ENCODE measurements around the gene BBX.

BBX gene

DNA sequence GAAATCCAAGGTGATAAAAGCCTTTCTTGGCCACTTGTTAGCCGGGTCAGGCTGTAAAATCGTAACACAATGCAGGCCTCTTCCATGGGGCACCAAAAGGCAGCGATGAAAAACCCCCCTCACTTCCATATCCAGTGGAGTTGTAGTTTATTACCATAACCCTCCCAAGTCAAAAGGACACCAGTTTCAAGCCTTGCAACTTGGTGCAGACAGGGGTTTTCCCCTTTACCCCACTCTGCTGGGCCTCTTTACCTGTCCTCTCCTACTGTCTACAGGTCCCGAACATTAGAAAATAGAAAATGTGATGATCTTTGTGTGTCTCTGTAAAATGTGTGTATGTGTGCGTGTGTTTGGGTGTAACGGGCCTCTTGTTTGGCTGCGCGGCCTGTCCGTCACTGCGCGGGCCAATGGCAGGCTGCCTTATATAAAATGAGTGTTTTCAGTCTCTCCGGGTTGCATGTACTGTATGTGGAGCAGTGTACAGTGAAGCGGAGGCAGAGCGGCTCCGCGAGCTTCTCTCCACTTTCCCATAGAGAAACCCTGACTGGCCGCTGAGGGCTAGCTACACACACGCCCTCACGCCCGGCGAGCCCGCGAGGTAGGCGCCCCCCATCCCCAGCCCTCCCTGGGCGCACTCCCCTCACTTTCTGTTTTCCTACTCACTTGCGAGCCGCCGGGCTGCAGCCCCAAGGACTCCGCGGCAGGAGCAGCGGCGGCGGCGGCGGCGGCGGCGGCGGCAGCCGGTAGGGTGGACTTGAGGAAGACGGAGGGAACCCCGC lies at the start of gene BBX:
BBX (plus strand) TSS at position 453 of the 779 bp plus-strand sequence. CDS start 187,499 bp downstream, outside the sequence.
- peak; percentile 84 for DNase-seq

DNA sequence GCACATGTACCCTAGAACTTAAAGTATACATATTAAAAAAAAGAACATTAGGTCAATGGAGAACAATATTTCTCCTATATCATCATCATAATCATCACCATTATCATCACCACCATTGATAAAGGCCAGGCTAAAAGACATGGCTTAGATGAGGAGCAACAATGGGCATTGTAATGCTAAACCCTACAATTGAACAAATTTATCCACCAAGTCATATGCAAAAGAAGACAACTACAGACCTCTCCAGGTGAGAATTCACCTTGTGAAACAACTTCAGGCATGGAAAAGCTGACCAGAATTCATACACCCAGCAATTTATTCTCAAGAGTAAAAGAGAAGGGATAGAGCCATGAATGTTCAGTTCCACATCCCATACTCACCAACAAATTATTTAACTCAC lies 46.3 kb upstream of the BBX start:
- DNase-seq = no peak

DNA sequence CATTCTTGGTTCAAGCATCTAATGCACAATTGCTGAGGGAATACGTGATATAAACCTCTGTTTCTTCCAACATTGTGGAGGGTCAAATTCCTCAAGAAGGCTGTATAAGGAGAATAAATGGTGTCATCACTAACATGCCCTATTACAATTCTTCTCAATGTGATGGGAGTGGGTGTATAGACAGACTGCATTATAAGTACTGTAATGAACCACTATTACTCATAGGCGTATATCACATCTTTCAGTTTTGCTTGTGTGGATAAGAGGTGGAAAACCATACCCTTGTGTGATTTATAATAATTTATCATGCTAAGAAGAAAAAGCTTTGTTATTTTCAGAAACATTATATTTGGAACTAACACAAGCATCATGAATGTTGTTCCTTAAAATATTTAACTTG lies 35.3 kb upstream of the BBX start:
- DNase-seq = no peak

DNA sequence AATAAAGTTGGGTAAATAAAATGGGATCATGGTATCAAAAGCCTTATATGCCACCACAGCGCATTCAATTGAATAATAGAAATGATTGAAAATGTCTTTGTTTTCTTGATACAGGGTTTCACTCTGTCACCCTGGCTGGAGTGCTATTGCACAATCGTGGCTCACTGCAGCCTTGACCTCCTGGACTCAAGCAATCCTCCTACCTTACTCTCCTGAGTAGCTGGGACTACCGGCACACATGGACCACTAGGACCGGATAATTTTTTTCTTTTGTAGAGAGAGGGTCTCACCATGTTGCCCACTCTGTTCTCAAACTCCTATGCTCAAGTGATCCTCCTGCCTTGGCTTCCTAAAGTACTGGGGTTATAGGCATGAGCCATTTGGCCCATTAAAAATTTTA lies 33.8 kb upstream of the BBX start:
- no peak for DNase-seq

DNA sequence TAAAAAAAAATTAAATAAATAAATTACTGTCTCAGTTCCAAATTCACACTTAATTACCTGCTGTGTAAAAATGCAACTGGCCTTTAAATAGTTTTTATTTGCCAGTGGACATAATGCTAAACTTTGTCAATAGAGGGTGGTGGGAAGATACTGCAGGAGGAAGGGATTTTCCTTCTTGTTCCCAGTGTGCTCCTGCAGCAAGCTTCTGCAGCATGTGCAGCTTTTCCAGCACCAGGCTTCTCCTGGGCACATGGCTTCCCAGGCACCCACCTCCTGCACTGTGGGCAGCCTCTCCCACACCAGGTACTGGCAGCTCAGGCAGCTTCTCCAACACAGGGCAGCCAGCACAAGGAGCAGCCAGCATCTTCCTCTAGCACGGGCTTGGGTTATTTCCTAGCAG lies 29.6 kb upstream of the BBX start:
- no peak for DNase-seq

DNA sequence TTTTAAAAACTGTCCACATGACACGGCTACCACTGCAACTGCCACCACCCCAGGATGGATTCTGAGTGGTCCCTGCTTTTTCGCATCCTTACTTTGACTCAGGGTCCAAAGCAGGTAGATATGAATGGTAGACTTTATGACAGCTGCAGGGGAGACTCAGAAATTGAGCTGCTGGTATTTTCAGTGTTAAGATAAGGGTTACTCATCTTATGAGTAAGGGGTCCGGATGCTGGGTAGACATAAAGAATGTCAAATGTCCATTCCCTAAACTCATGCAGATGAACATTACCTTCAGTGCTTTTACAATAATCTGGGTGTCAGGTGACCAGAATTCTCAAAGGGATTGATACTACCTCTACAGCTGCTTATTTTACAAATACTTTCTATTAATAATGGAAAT lies 25.9 kb upstream of the BBX start:
- DNase-seq = no peak

DNA sequence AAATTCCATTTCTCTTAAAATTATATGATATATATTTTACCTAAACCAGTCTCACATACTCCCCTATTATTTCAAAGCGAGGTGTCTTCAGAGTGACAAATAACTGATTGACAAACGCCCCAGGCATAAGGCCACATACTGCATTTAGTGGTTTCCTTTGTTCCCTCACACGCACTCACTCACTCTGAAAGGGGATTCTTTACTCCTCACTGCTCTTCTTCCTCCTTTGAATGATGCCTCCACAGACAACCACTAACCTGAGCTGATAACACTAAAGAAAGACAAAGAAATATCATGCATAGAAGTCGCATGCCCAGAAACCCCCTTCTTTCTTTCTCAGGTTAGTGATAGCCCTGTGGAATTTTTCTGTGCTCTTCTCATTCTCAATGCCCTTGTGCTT lies 24.1 kb upstream of the BBX start:
- DNase-seq = no peak

DNA sequence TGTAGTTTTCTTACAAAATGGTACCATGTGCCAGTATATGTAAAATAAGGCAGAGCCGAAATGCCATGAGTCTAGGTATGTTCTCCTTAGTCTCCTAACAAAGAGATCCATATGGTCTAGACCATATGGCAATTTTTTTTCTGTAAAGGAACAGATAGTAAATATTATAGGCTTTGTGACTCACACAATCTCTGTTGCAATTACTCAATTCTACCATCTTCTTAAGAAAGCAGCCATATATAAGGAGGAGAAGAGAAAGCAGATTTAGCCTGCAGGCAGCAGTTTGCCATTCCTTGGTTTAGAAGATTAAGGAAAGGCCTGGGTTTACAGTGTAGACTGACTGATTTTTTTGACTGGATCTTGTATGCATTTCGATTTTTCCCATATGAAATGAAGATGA lies 16.3 kb upstream of the BBX start:
- no peak for DNase-seq

DNA sequence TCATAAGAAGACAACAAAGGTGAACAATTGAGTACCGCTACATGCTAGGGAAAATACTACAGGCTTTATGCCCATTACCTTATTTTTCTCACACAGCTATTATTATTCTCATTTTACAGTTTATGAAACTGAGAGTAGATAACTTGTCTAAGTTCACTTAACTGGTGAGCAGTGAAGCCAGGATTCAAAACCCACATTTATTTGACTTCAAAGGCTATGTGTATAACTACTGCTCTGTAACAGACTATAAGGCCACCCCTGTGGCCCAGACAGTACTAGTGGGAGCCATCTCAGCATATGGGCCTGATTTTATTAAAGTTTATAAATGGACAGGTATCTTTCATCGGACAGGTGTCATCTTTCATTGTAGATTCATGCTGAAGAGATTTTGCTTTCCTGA lies 14.4 kb upstream of the BBX start:
- DNase-seq = no peak

DNA sequence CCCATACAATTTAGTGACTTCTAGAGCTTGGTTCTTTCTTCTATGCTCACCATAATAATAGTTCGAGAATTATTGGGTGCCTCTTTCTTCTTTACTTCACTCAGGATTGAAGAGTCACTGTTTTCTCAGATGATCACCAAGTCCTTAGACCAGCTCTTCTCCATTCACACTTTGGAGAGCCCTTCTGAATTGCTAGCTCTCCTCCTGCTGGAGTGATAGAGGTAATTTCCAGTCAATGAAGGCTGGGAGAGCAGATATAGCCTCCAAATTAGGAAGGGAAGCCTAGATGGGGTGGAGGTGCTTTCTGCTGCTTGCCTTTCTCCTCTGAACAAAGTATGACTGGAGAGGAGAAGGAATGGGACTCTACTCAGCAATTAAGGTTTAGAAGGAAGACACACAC lies 10.7 kb upstream of the BBX start:
- DNase-seq = no peak

DNA sequence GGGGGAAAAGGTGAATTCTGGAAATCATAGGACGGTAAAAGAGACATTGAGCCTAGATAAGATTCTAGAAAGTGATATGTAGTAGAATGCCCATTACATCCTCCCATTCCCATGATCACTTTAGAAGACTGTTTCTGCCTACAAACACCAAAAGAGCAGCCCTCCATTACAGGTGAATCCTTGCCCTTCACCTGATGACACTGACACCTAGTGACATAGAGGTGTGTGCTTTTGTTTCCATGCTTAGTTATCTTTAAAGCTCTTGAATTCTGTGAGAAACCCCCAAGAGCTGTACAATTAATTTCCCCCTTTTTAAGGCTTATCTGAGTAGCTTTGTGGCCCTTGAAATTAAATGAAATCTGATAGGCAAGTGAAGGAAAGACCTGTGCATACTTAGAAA lies 8.3 kb upstream of the BBX start:
- no peak for DNase-seq

DNA sequence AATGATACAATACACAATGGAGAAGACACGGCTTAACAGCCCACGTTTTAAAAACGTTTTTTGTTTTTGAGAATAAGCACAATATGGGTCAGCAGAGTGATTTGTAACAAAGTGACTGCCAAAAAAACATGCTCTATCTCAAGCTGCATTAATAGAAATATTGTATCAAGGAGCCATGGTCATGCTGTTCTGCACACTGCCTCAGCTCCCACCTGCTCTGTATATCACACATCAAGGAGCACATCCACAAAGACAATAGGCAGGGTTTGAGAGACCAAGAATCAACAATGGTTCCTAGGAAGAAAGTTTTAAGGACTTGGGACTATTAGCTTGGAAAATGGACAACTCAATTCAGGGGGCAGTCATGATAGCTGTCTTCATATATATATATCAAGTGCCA lies 6.3 kb upstream of the BBX start:
- no peak for DNase-seq

DNA sequence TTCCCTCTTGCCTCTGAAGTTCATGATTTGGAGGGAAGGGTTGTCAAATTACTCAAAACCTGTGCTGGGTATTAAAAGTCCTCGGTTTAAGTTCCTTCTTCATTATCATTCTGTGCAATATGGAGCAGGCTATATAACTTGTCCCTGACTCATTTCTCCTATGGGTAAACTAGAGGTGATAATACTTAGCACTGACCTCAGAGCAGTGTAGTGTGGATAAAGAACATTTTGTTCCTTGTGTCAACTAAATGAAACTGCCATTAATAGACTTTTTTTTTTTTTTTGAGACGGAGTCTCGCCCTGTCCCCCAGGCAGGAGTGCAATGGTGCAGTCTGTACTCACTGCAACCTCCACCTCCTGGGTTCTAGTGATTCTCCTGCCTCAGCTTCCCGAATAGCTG lies 2.2 kb upstream of the BBX start:
- DNase-seq = no peak

DNA sequence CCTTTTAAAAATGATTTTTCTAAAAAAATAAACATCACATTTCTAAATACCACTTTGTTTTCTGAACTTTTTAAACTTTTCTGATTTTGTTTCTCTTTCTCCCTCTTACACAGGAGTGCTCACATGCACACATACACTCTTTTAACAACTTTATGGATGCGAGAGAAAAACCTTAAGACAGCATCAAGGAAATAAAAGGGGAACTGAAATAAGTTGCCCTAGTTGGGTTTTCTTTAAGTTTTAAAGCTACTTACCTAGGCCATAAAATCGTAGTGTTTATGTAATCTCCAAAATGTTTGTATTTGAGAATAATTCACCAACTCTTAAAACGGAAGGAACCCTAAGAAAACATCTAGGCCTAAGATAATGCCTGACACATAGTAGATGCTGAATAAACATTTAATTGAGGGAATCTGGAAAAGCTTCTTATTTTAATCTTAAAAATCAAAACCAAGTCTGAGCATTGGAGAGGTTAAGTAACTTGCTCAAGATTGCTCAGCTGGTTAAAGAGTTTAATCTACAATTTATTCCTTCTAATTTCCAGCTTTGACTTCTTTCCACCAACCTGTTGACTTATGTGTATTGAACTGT lies 1.2 kb upstream of the BBX start:
- no peak for DNase-seq

DNA sequence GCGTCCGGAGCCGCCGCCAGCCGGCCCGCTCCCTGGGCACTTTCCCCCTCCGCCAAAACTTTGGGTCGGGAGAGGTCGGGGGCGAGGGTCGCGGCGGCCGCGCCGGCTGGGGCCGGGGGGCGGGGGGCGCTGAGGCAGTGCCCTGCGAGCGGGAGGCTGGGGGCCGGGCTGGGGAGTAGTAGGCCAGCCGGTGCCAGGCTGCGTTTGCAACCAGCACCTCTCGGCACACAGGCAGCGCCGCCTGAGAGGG lies 452 bp downstream of the BBX start:
- no peak for DNase-seq

DNA sequence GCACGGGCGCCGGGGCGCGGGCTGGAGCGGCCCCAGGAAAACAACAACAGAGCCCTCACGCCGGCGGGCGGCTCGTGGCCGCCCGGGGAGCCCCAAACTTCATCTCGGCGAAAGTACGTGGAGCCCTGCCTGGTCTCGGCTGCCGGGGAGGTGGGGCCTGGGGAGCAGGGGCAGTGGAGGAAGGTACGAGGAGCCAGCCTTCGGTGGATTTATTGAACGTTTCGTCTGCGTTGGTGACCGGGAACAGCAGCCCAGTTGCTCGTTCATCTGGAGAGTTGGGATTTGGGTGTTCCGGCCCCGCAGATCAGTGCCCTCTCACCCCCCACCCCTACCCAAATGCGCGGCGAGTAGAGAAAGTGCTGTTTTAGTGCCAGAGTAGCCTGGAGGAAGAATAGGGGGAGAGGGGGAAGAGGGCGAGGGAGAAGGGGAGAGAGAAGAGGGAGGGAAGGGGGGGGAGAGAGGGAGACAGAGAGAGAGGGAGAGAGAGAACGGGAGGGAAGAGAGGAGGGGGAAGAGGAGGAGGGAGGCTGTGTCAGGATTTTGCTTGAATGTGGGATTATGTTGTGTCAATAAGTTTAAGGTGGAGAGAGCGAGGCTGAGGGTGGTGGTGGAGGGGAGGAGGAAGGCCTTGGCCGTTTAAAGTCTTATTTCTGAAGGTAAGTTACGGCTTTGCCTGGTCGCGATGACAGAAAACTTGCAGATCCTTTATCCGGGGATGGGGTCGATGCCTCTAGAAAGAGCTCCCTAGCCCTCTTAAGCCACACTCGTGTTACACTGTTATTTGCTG lies 970 bp downstream of the BBX start:
- no peak for DNase-seq

DNA sequence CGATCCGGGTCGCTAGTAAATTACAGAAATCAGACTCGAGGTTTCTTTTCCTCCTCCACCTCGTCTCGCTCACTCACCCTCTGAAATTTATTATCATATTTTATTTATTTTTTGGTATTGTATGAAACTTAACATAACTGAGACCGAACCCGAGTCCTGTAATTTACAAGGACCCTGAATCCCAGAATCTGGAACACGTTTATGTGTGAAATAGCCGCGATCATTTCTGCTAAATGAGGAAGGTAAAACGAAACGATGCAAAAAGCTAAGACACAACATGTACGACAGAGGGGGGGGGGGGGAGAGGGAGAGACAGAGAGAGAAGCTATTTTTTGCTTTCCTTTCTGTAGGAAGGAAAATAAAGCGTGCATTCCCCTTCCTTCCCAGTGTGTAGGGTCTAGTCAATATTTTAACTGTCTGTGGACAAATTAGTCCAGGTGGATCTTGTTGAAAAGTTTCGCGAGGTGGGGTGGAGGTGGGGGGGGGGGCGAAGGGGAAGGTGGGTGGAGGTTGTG lies 1.6 kb downstream of the BBX start:
- DNase-seq = no peak

DNA sequence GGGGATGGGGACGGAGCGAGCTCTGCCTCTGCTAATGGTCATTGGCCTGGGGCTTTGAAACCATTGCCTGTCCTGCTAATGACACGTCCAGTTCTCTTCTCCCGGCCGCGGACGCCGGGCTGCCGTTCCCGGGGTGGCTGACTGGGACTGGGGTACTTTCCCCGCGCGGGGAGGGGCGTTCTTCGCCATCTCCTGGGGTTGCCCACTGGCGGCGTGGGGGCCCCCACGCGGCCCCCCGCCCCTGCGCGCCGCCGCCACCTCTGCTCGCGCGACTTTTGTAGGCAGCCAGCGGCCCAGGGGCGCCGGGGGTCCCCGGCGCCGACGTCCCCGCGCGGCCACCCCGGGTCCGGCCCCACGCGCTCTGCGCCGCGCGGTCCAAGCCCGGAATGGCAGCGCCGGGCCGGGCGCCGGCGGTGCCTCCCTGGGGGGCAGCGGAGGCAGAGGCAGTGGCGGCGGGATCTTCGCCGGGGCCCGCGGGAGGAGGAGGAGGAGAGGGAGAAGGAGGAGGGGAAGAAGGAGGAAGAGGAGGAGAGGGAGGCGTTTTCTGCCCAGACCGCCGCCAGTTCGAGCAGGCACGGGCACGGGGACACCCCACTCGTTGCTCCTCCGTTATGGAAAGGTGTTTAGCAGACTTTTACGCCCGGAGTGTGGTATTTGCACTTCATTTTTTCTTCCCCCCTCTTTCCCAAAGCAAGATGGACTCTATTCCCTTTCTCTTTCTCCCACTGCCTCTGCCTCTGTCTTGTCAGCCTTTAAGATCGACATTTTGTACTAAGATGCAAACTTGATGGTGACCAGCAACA lies 2.3 kb downstream of the BBX start:
- DNase-seq = peak; percentile 32

DNA sequence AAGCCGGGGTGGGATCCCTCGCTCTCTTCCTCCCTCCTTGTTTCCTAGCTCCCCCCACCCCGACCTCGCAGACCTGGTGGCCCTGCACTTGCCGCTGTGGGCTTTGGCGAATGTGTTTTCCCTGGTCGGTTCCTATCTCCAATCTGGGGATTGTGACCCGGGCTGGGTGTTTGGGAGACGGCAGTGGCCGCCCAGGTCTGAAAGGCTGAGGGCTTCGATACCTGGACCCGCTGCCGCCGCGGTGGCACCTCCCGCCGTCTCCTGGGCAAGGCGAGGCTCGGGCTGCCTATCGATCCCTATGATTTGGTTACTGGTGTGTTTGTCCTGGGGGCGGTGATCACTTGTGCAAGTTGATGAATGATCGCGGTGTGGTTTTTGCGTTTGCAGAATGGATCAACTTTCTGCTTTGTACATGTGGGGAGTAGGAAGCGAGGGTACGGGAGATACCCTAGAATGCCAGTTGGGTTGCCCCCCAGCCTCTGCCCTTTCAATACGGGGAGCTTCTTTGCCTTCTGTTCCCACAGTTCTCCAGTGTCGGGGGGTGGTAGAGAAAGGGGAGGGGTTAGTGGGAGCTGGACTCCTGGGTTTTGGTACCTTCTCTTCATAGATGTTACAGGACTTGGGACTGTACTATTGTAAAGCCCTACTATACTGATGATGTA lies 3.0 kb downstream of the BBX start:
- no peak for DNase-seq

DNA sequence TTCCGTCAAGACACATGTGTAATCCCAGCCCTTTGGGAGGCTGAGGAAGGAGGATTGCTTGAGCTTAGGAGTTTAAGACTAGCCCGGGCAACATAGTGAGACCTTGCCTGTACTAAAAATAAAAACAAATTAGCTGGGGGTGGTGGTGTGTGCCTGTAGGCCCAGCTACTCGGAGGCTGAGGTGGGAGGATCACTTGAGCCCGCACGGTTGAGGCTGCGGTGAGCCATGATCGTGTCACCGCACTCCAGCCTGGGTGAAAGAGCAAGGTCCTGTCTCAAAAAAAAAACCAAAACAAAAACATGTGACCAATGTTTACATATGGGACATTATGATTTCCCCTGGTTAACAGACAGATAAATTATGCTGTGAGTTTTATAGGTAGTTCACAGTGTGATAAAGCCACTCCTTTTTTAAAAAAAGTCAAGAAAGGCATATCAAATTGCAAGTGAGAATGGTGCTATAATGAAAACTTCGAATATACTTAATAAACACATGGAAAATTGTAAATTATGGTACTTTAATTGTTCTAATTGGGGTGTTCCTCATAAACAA lies 9.2 kb downstream of the BBX start:
- no peak for DNase-seq

DNA sequence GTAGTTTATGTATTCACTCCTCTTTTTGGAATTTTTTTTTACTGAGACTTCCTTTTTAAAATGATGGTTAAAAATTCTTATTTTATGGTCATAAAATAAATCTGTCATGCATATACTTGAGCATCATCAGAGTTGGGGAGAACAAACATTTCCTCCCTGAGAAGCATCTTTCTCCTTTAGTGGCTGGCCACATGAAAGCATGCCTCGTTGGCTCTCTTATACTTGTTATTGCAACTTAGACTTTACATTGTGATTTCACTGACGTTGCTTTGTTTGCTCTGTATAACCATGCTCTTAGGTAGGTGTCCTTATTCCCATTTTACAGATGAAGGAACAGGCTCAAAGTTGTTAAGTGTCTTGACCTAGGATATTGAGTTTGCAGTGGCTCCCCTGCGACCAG lies 18.1 kb downstream of the BBX start:
- no peak for DNase-seq

DNA sequence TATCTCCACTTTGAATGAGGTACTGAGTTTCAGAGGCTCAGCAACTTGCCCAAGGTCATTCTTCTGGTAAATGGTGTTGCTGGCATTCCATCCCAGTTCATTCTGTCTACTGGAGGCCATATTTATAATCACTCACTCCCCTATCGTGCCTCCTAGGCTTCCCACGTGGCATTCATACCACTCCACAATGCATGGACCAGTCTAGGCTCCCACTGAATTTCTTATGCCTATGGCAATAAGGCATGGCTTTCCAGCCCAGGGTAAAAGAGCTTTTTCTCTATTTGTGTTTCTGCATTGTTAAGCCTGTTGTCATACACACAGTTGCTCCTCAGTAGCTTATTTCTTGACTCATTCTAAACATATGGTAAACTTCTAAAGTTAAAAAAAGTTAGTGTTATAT lies 19.9 kb downstream of the BBX start:
- no peak for DNase-seq

DNA sequence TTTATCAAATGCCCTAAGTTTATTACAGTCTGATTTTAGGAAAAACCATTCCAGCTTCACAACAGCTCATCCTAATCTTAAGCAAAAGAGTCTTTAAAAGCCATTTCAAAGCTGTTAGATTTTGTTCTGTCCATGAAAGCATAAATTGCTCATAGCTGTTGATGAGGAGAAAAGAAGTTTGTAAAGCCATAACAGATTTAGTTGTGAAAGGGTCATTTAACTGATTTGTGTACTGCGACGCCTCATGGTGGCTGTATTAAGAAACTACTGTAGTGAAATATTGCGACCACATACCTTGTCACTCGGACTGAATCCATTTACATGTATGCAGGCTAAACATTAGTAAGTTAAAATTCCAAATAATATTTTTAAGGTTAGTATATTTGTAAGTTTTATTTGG lies 20.9 kb downstream of the BBX start:
- no peak for DNase-seq
